ENCODE results near the gene SLC22A15.

DNA sequence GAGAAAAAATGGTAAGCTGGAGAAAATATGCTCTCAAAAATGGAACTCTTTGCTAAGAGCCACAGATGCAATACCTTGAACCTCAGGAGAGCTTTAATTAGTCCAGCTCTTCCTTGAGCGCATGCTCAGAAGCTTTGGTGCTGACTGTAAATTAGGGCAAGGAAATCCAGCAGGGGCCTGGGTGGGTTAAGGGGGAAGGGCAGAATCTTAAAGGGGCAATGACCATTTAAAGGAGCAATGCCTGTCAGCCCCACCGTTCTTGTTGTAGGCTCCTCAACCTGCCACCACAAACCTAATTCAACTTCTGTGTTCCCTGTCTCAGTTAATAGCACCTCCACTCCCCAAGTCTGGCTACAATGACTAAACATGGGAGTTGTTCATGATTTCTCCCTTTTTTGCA lies 6.8 kb upstream of the SLC22A15 start:
- TF ChIP-seq CTCF (conservative IDR thresholded peaks at IDR 0.05; ENCODE audit: low read depth in 2 of 2) (no peak), EZH2phosphoT487 (IDR thresholded peaks at IDR 0.05; ENCODE audit: unreplicated experiment) (no peak), ETS1 (IDR thresholded peaks at IDR 0.05) (no peak), POLR2AphosphoS5 (IDR thresholded peaks at IDR 0.05; ENCODE audit: low read depth) (0 out of 2 replicates have a peak, but pooled peaks have one; percentile 23), EZH2 (IDR thresholded peaks at IDR 0.05; ENCODE audit: low read depth, unreplicated experiment) (no peak), ZNF331 (CRISPR knock-in tag; IDR thresholded peaks at IDR 0.05; ENCODE audit: low read depth) (no peak), ZNF114 (CRISPR knock-in tag; IDR thresholded peaks at IDR 0.05) (no peak)
- TF ChIP-seq, protein P1, sequence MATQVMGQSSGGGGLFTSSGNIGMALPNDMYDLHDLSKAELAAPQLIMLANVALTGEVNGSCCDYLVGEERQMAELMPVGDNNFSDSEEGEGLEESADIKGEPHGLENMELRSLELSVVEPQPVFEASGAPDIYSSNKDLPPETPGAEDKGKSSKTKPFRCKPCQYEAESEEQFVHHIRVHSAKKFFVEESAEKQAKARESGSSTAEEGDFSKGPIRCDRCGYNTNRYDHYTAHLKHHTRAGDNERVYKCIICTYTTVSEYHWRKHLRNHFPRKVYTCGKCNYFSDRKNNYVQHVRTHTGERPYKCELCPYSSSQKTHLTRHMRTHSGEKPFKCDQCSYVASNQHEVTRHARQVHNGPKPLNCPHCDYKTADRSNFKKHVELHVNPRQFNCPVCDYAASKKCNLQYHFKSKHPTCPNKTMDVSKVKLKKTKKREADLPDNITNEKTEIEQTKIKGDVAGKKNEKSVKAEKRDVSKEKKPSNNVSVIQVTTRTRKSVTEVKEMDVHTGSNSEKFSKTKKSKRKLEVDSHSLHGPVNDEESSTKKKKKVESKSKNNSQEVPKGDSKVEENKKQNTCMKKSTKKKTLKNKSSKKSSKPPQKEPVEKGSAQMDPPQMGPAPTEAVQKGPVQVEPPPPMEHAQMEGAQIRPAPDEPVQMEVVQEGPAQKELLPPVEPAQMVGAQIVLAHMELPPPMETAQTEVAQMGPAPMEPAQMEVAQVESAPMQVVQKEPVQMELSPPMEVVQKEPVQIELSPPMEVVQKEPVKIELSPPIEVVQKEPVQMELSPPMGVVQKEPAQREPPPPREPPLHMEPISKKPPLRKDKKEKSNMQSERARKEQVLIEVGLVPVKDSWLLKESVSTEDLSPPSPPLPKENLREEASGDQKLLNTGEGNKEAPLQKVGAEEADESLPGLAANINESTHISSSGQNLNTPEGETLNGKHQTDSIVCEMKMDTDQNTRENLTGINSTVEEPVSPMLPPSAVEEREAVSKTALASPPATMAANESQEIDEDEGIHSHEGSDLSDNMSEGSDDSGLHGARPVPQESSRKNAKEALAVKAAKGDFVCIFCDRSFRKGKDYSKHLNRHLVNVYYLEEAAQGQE (IDR thresholded peaks at IDR 0.05; ENCODE audit: unreplicated experiment) = no peak

Data from GM23338 (cell line).